Measurements from ENCODE around the gene ZNF792. TPM values are rescaled to one million over a fixed set of nuclear protein-coding genes. Genes with fewer than 3 reads are reported as not detected.

The ZNF792 gene
- total RNA-seq, 4 donors from 2014 or later: 4.4 to 16.5 (median 10.7) TPM

DNA sequence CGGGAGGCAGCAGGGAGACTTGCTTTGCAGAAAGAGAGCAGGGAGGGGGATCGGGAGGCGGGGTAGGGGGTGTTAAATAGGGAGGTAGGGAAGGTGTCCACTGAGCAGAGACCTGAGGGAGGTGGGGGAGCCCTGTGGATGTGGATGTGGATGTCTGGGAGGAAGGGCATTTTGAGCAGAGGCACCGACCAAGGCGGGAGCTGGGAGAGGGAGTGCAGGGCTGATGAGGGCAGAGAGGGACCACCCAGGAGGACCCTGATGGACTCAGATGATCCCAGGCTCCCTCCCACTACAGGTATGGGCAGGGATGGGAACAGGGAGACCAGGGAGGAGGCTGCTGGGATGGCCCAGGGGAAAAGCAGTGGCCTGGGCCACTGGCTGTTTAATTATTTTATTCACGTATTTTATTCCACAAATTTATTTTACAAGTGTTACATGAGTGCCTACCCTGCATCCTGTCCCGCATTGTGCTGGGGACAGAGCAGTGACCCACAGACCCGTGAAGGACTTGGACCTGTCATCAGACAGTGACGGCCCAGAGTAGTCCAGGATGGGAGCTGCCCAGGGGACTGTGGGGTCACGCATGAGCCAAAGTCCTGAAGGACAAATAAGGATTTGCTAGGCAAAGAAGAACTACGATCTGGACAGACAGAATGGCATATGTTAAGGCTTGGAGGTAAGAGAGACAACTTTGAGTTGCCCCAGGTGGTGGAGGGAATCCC, 41.4 kb upstream of the ZNF792 start:
- no peak for TF ChIP-seq POLR2A (IDR thresholded peaks at IDR 0.05)
- TF ChIP-seq, protein P1, sequence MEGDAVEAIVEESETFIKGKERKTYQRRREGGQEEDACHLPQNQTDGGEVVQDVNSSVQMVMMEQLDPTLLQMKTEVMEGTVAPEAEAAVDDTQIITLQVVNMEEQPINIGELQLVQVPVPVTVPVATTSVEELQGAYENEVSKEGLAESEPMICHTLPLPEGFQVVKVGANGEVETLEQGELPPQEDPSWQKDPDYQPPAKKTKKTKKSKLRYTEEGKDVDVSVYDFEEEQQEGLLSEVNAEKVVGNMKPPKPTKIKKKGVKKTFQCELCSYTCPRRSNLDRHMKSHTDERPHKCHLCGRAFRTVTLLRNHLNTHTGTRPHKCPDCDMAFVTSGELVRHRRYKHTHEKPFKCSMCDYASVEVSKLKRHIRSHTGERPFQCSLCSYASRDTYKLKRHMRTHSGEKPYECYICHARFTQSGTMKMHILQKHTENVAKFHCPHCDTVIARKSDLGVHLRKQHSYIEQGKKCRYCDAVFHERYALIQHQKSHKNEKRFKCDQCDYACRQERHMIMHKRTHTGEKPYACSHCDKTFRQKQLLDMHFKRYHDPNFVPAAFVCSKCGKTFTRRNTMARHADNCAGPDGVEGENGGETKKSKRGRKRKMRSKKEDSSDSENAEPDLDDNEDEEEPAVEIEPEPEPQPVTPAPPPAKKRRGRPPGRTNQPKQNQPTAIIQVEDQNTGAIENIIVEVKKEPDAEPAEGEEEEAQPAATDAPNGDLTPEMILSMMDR (IDR thresholded peaks at IDR 0.05): no peak
- intact Hi-C loops (cut with DNase I; ENCODE audit: low total_unique reads): no loop called here
- DNase-seq: no peak
- no peaks in the 10 kb centered on the region for H3K36me3 ChIP-seq
- no peaks in the 10 kb centered on the region for H3K27me3 ChIP-seq
- no peaks in the 10 kb centered on the region for H3K9me3 ChIP-seq
- no peaks in the 10 kb centered on the region for H3K4me1 ChIP-seq
- H3K4me3 ChIP-seq: no peak overlapping the region
- H3K27ac ChIP-seq: peak overlapping the region; percentile 42 to 69

DNA sequence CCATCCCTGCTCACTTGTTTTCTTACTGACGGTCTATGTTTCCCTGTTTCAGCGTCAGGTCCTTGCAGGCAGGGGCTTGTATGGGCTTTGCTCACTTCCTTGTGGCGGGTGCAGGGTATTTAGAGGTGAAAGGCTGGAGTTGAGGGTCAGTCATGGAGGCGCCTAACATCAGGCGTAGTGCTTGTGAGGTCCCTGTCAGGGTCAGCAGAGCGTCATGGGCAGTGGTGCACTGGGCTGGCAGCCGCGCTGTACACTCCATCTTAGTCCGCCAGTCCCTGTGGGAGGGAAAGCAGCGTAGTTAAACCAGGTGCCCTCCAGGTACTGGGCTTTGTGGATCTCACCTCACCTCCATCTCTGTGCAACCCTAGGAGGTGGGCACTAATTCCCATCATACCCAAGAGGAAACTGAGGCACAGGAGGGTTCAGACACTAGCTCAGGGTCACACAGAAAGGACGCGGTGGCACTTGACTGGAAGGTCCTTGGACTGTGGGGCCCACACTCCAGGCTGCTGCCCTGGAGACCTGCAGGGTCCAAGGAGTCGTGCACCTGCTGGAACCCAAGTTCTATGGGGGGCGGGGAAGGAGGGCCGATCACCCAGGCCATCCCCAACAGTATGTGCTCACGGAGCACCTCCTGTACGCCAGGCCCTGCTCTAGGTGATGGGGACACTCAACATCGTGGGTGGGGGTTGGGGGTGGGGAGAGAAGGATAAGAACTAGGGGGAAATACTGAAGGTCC, 40.7 kb upstream of the ZNF792 start:
- Histone ChIP-seq H3K4me1 (no peaks in the 10 kb centered on the region), H3K27ac (peak overlapping the region in 1 of 2 donors; percentile 69), H3K9me3 (no peaks in the 10 kb centered on the region), H3K36me3 (no peaks in the 10 kb centered on the region), H3K4me3 (no peak overlapping the region), H3K27me3 (no peaks in the 10 kb centered on the region)
- no peak for DNase-seq
- intact Hi-C loops (cut with DNase I; ENCODE audit: low total_unique reads): no loop called here
- TF ChIP-seq, protein P1 (IDR thresholded peaks at IDR 0.05): no peak
- no peak for TF ChIP-seq POLR2A (IDR thresholded peaks at IDR 0.05)

DNA sequence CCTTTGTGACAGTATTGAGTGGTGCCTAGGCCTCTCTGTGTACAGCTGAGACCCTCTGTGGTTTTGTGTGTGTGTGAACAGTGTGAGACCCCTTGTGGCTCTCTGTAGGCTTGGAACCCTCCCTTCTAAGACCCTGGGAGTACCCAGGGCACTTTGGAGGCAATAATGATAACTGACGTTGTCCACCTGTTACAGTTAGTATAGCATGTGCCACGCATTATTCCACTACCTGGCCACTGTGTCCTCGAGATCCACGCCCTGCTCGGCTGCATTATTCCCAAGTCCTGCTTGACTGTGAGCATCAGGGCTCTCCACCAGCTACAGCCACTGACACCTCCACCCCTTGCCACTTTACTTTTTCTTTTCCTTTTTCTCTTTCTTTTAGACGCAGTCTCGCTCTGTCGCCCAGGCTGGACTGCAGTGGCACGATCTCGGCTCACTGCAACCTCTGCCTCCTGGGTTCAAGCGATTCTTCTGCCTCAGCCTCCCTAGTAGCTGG, 38.1 kb upstream of the ZNF792 start:
- intact Hi-C loops (cut with DNase I; ENCODE audit: low total_unique reads): no loop called here
- H3K4me3 ChIP-seq: no peak overlapping the region
- H3K36me3 ChIP-seq: no peaks in the 10 kb centered on the region
- TF ChIP-seq POLR2A (IDR thresholded peaks at IDR 0.05): no peak
- TF ChIP-seq, protein P1 (IDR thresholded peaks at IDR 0.05): no peak
- DNase-seq: no peak
- H3K9me3 ChIP-seq: no peaks in the 10 kb centered on the region
- H3K4me1 ChIP-seq: no peaks in the 10 kb centered on the region
- peak overlapping the region in 1 of 2 donors; percentile 99 for H3K27ac ChIP-seq
- H3K27me3 ChIP-seq: no peaks in the 10 kb centered on the region

DNA sequence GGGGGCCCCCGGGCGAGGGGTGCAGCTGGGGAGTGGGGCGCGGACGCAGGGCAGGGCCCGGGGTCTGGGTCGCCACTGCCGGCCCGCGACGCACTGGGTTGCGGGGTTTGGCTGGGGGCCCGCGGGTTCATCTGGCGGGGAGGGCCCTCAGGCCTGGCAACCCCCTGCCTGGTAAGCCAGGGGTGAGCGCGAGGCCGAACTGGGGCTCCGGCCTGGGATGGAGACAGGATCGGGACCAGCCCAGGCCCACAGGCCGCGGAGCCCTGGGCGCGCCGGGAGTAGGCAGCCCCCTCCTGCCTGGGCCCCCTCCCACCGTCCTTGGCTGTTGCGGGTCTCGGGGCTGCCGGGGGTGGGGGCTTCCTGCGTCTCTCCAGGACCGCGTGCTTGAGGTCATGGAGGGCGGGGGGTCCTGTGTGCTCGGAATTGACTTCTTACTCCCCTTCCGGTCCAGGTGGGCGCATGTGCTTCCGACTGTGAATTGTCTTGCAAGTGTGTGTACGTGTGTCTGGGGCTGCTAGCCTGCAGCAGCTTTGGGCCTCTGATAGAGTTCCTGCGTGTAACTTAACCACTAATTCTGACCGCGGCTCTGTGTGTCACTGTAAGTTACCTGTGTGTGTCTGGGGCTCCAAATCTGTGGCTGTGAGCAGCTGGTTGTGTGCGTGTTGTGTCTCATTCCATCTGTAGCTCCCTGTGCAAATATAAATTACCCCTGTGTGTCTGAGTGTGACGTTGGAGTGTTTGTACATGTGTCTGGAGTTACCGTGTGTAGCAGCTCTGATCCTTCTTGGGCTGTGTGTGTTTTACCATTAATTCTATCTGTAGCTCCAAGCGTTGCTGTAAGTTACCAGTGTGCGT, 36.8 kb upstream of the ZNF792 start:
- Histone ChIP-seq H3K4me3 (peak overlapping the region; percentile 65 to 86), H3K27me3 (no peaks in the 10 kb centered on the region), H3K9me3 (no peaks in the 10 kb centered on the region), H3K36me3 (no peaks in the 10 kb centered on the region), H3K4me1 (no peaks in the 10 kb centered on the region), H3K27ac (peak overlapping the region; percentile 99)
- TF ChIP-seq, protein P1 (IDR thresholded peaks at IDR 0.05): no peak
- no peak for TF ChIP-seq POLR2A (IDR thresholded peaks at IDR 0.05)
- DNase-seq: no peak
- intact Hi-C loops (cut with DNase I; ENCODE audit: low total_unique reads): no loop called here
